Esophagus muscularis mucosa (tissue), 3 donors: ENCODE data around the gene GTF3C4.

ENCODE experiments used
- CTCF ChIP-seq, 3 experiments: fragments of 200-600 bp in 2 of 3; fragments of 450-650 bp in 1 of 3; sonication (generic) in 2 of 3; IDR thresholded peaks; one replicate each; pipeline ENCODE4 v1.5.1; 2017 to 2019; ENCODE audit warnings: antibody characterized with exemption in 3 of 3, mild to moderate bottlenecking in 2 of 3, moderate library complexity in 1 of 3
- POLR2A ChIP-seq: fragments of 450-650 bp; IDR thresholded peaks from one replicate; pipeline ENCODE4 v1.6.1; 2017; ENCODE audit warnings: antibody characterized with exemption, moderate library complexity, mild to moderate bottlenecking, low read depth

GRCh38 chr9:132726576-132727130 lies 56.4 kb downstream of the GTF3C4 start:
- no peak for TF ChIP-seq POLR2A
- no peak for TF ChIP-seq CTCF (IDR thresholded peaks at IDR 0.05)
